GM21360 (cell line): ENCODE measurements around the gene HPS1.
"Not testable (repeated sequence)": the region's sequence is repeated elsewhere in the genome, so short reads cannot be mapped to it uniquely, and the experiment has no call there.

Source experiments
- ATAC-seq: cut with Tn5 transposase; IDR thresholded peaks from one replicate; pipeline ENCODE4 v1.9.1; 2021; ENCODE audit warnings: mild to moderate bottlenecking, moderate library complexity; ENCODE audit not compliant: unreplicated experiment

Gene HPS1

GRCh38 chr10:98396096-98397063, 50.4 kb downstream of the HPS1 start:
- no peak for ATAC-seq

GRCh38 chr10:98394851-98395440, 51.8 kb downstream of the HPS1 start:
- ATAC-seq, result no peak

- no peak for ATAC-seq
Measured at GRCh38 chr10:98391578-98391991, 55.1 kb downstream of the HPS1 start.

- ATAC-seq, result no peak
Measured at GRCh38 chr10:98391065-98391464, 55.7 kb downstream of the HPS1 start.

- no peak for ATAC-seq
Measured at GRCh38 chr10:98390406-98390805, 56.3 kb downstream of the HPS1 start.

- ATAC-seq, result no peak
Measured at GRCh38 chr10:98389398-98389797, 57.3 kb downstream of the HPS1 start.

- no peak for ATAC-seq
Measured at GRCh38 chr10:98388101-98388655, 58.6 kb downstream of the HPS1 start.

GRCh38 chr10:98384531-98385133, 62.1 kb downstream of the HPS1 start:
- ATAC-seq, result no peak

GRCh38 chr10:98383869-98384268, 62.9 kb downstream of the HPS1 start:
- ATAC-seq, result no peak

GRCh38 chr10:98383134-98383667, 63.5 kb downstream of the HPS1 start:
- not testable (repeated sequence) for ATAC-seq

- ATAC-seq, result no peak
Measured at GRCh38 chr10:98382691-98383101, 64.0 kb downstream of the HPS1 start.

GRCh38 chr10:98380493-98381339, 66.0 kb downstream of the HPS1 start:
- no peak for ATAC-seq

GRCh38 chr10:98378722-98379121, 68.0 kb downstream of the HPS1 start:
- no peak for ATAC-seq

GRCh38 chr10:98377536-98377935, 69.2 kb downstream of the HPS1 start:
- ATAC-seq, result no peak

- ATAC-seq, result no peak
Measured at GRCh38 chr10:98377001-98377400, 69.7 kb downstream of the HPS1 start.

GRCh38 chr10:98376485-98376884, 70.2 kb downstream of the HPS1 start:
- ATAC-seq, result no peak

- ATAC-seq, result no peak
Measured at GRCh38 chr10:98374217-98374985, 72.3 kb downstream of the HPS1 start.

- ATAC-seq, result no peak
Measured at GRCh38 chr10:98373260-98374040, 73.3 kb downstream of the HPS1 start.
